IMR-90 (cell line): ENCODE results near the gene FCRLB. TPM values are rescaled to one million over a fixed set of nuclear protein-coding genes. Genes with fewer than 3 reads are reported as not detected.

Experiments
- ATAC-seq: fragments of 200-7000 bp; cut with Tn5 transposase; 2 replicates; pipeline ENCODE4 v1.9.1; 2020; ENCODE audit warnings: low read depth, mild to moderate bottlenecking, moderate library complexity
- BruUV-seq: library from RNA; stranded (reverse); fragments of 400-500 nt; replicated peaks from 2 replicates; lab custom pipeline; 2021; lab: Mats Ljungman, UMichigan
- CTCF ChIA-PET: fragments of 300-600 bp; formaldehyde crosslinking; extraction: SDS; loops from one replicate; lab custom pipeline; 2021; ENCODE audit warnings: antibody characterized with exemption; lab: Yijun Ruan, JAX
- POLR2A ChIA-PET: fragments of 300-600 bp; sonication (Branson Sonifier 250); formaldehyde crosslinking; loops from one replicate; lab custom pipeline; 2022; ENCODE audit warnings: antibody characterized with exemption; ENCODE audit not compliant: unreplicated experiment; lab: Charles Lee
- DNase-seq: peaks from one replicate; pipeline ENCODE4 v3.0.0; 2013
- H2AFZ ChIP-seq: replicated peaks from 2 replicates; pipeline ENCODE3; 2013; ENCODE audit warnings: low read length, mild to moderate bottlenecking; ENCODE audit not compliant: poor library complexity
- H2AK5ac ChIP-seq: 2 replicates; pipeline ENCODE4 v1.6.1; 2013; ENCODE audit warnings: low read depth, low read length, inconsistent platforms
- H2AK9ac ChIP-seq: replicated peaks from 2 replicates; pipeline ENCODE3; 2013; ENCODE audit warnings: mild to moderate bottlenecking, low read depth, low read length, moderate library complexity; ENCODE audit not compliant: poor library complexity
- H2BK120ac ChIP-seq: 2 replicates; pipeline ENCODE4 v1.6.1; 2013; ENCODE audit warnings: low read depth, low read length, inconsistent platforms
- H2BK15ac ChIP-seq: 3 replicates; pipeline ENCODE4 v1.6.1; 2013; ENCODE audit warnings: low read depth, low read length, inconsistent platforms
- H2BK20ac ChIP-seq: 2 replicates; pipeline ENCODE4 v1.6.1; 2013; ENCODE audit warnings: low read depth, mild to moderate bottlenecking, inconsistent platforms, low read length, moderate library complexity
- H2BK5ac ChIP-seq: 2 replicates; pipeline ENCODE4 v1.6.1; 2013; ENCODE audit warnings: mild to moderate bottlenecking, low read depth, low read length, inconsistent platforms; ENCODE audit not compliant: poor library complexity, severe bottlenecking
- H3K14ac ChIP-seq: replicated peaks from 2 replicates; pipeline ENCODE4 v1.6.1; 2013; ENCODE audit warnings: low read depth, low read length, inconsistent platforms
- H3K18ac ChIP-seq: 2 replicates; pipeline ENCODE4 v1.6.1; 2013; ENCODE audit warnings: low read depth, low read length, control low read depth
- H3K23ac ChIP-seq: 2 replicates; pipeline ENCODE4 v1.6.1; 2013; ENCODE audit warnings: low read depth, low read length, inconsistent platforms
- H3K27ac ChIP-seq: 2 replicates; pipeline ENCODE4 v1.5.1; 2013; ENCODE audit warnings: mild to moderate bottlenecking, control low read depth, low read length; ENCODE audit not compliant: insufficient read depth
- H3K27me3 ChIP-seq: 2 replicates; pipeline ENCODE4 v1.6.1; 2013; ENCODE audit warnings: low read length; ENCODE audit not compliant: control insufficient read depth, insufficient read depth
- H3K36me3 ChIP-seq: 2 replicates; pipeline ENCODE4 v1.6.1; 2013; ENCODE audit warnings: low read length, mixed read lengths; ENCODE audit not compliant: control insufficient read depth, insufficient read depth
- H3K4ac ChIP-seq: 2 replicates; pipeline ENCODE4 v1.6.1; 2013; ENCODE audit warnings: low read depth, low read length, inconsistent platforms
- H3K4me1 ChIP-seq: 2 replicates; pipeline ENCODE4 v1.6.1; 2013; ENCODE audit warnings: low read length, mixed read lengths; ENCODE audit not compliant: control insufficient read depth, insufficient read depth
- H3K4me2 ChIP-seq: 2 replicates; pipeline ENCODE4 v1.6.1; 2013; ENCODE audit warnings: low read depth, mild to moderate bottlenecking, control low read depth, low read length, moderate library complexity
- H3K4me3 ChIP-seq: 2 replicates; pipeline ENCODE4 v1.5.1; 2013; ENCODE audit warnings: low read depth, mild to moderate bottlenecking, control low read depth, low read length, moderate library complexity; ENCODE audit not compliant: insufficient read depth
- H3K56ac ChIP-seq: 2 replicates; pipeline ENCODE4 v1.6.1; 2013; ENCODE audit warnings: low read length, inconsistent platforms; ENCODE audit not compliant: insufficient read depth; ENCODE audit errors: extremely low read depth
- H3K79me1 ChIP-seq, 2 experiments: 2 replicates each; pipeline ENCODE4 v1.6.1; 2013; ENCODE audit warnings: low read length in 2 of 2, inconsistent platforms in 1 of 2, low read depth in 1 of 2
- H3K9ac ChIP-seq: 2 replicates; pipeline ENCODE4 v1.6.1; 2013; ENCODE audit warnings: low read depth, low read length, control low read depth
- H3K9me1 ChIP-seq: 2 replicates; pipeline ENCODE4 v1.6.1; 2013; ENCODE audit warnings: low read length, inconsistent platforms; ENCODE audit not compliant: insufficient read depth
- H3K9me3 ChIP-seq: 2 replicates; pipeline ENCODE4 v1.6.1; 2013; ENCODE audit warnings: low read length; ENCODE audit not compliant: control insufficient read depth, insufficient read depth
- H4K20me1 ChIP-seq: 2 replicates; pipeline ENCODE4 v1.6.1; 2013; ENCODE audit warnings: low read length, inconsistent platforms; ENCODE audit not compliant: insufficient read depth
- H4K5ac ChIP-seq: 2 replicates; pipeline ENCODE4 v1.6.1; 2013; ENCODE audit warnings: mild to moderate bottlenecking, low read depth, low read length, control low read depth
- H4K8ac ChIP-seq, 2 experiments: 2 replicates each; pipeline ENCODE4 v1.6.1; 2013; ENCODE audit warnings: low read depth in 2 of 2, low read length in 2 of 2, control low read depth in 1 of 2, inconsistent platforms in 1 of 2
- H4K91ac ChIP-seq: 2 replicates; pipeline ENCODE4 v1.6.1; 2013; ENCODE audit warnings: low read depth, low read length, inconsistent platforms; ENCODE audit not compliant: insufficient read depth
- CHD1 ChIP-seq: IDR thresholded peaks from 2 replicates; pipeline ENCODE4 v1.6.1; 2012; ENCODE audit warnings: low read depth, low read length, improper control_type of control experiment
- FOS ChIP-seq: fragments of 150-350 bp; IDR thresholded peaks from 2 replicates; pipeline ENCODE4 v1.6.1; 2016; ENCODE audit warnings: low read depth, low read length
- USF2 ChIP-seq: fragments of 150-350 bp; IDR thresholded peaks from 2 replicates; pipeline ENCODE4 v1.6.1; 2017; ENCODE audit warnings: mild to moderate bottlenecking, antibody characterized with exemption, low read length, low read depth
- WGBS, 2 experiments: methylation state at CpG; one replicate each; pipeline versions ENCODE4 v1.1.5 to v1.1.7; 2013; ENCODE audit warnings: missing lambda C conversion rate in 2 of 2; ENCODE audit not compliant: insufficient read length in 1 of 2; ENCODE audit errors: extremely low coverage in 2 of 2; 5-methylcytosine and 5-hydroxymethylcytosine counted together
- dilution Hi-C: fragments of 300-500 bp; cut with HindIII; formaldehyde crosslinking; loops from one replicate; pipeline ENCODE4 v1.14.3; 2018; ENCODE audit warnings: low sequenced_read_pairs; ENCODE audit not compliant: unreplicated experiment
- in situ Hi-C: fragments of 300-500 bp; cut with MboI; formaldehyde crosslinking; loops from 3 replicates; pipeline ENCODE4 v1.14.3; 2019; ENCODE audit warnings: low sequenced_read_pairs, inconsistent platforms, mixed read lengths
- intact Hi-C: fragments of 100-400 bp; cut with micrococcal nuclease; formaldehyde crosslinking; loops from 2 replicates; pipeline ENCODE4 v1.10.0; 2022
- polyA plus RNA-seq, 3 experiments: library from polyadenylated mRNA; depleted of rRNA; stranded (reverse); fragments of >200 nt; gene quantifications; 2 replicates each; pipeline ENCODE4 v1.2.3, GENCODE V29; 2012; ENCODE audit warnings: low replicate concordance in 1 of 3
- total RNA-seq: library from RNA; depleted of rRNA; stranded (reverse); fragments of >200 nt; gene quantifications from 2 replicates; pipeline ENCODE4 v1.2.3, GENCODE V29; 2012

The FCRLB gene
- total and polyA plus RNA-seq, 2 of the 4 experiments (the other 2 are of a cell fraction) = 0.90 to 2.2 TPM

- BruUV-seq = no TSS peak
- ATAC-seq = no peak
- Histone ChIP-seq H2BK15ac (no peak overlapping the region), H2BK5ac (no peak overlapping the region), H3K9ac (no peak overlapping the region), H2AK9ac (no peak overlapping the region), H3K79me1 (no peaks in the 10 kb centered on the region), H4K20me1 (no peaks in the 10 kb centered on the region), H3K27ac (no peak overlapping the region), H3K23ac (no peak overlapping the region), H3K18ac (no peak overlapping the region), H3K27me3 (peaks cover 9% of the 10 kb centered on the region; the same call in 1 of the 2 replicates), H3K4ac (no peak overlapping the region), H3K4me2 (no peak overlapping the region), H2AFZ (no peak overlapping the region), H4K8ac (no peak overlapping the region), H3K9me3 (no peaks in the 10 kb centered on the region), H2BK20ac (no peak overlapping the region), H3K4me3 (no peak overlapping the region), H2AK5ac (no peak overlapping the region), H3K56ac (no peak overlapping the region), H4K91ac (no peak overlapping the region), H4K5ac (no peak overlapping the region), H3K4me1 (no peaks in the 10 kb centered on the region), H3K36me3 (no peaks in the 10 kb centered on the region), H3K9me1 (no peaks in the 10 kb centered on the region), H3K14ac (no peak overlapping the region), H2BK120ac (no peak overlapping the region)
- CTCF ChIA-PET = no interaction called here
- intact Hi-C loops = no loop called here
- POLR2A ChIA-PET = no interaction called here
- DNase-seq = no peak
- TF ChIP-seq FOS (no peak), CHD1 (no peak), USF2 (no peak)
- dilution Hi-C loops = no loop called here
- no CpG with 5 or more reads among the region's 3 CpGs for WGBS, 2 experiments
- in situ Hi-C loops = no loop called here
Measured at GRCh38 chr1:161688946-161689345, 32.4 kb upstream of the FCRLB start.
